Measurements from ENCODE around the gene SLC28A2.
A peak's percentile ranks its signal among the peaks of the same experiment; 100 is the strongest.
"Not testable (repeated sequence)": the region's sequence is repeated elsewhere in the genome, so short reads cannot be mapped to it uniquely, and the experiment has no call there.

SLC28A2 gene, protein sequence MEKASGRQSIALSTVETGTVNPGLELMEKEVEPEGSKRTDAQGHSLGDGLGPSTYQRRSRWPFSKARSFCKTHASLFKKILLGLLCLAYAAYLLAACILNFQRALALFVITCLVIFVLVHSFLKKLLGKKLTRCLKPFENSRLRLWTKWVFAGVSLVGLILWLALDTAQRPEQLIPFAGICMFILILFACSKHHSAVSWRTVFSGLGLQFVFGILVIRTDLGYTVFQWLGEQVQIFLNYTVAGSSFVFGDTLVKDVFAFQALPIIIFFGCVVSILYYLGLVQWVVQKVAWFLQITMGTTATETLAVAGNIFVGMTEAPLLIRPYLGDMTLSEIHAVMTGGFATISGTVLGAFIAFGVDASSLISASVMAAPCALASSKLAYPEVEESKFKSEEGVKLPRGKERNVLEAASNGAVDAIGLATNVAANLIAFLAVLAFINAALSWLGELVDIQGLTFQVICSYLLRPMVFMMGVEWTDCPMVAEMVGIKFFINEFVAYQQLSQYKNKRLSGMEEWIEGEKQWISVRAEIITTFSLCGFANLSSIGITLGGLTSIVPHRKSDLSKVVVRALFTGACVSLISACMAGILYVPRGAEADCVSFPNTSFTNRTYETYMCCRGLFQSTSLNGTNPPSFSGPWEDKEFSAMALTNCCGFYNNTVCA

DNA sequence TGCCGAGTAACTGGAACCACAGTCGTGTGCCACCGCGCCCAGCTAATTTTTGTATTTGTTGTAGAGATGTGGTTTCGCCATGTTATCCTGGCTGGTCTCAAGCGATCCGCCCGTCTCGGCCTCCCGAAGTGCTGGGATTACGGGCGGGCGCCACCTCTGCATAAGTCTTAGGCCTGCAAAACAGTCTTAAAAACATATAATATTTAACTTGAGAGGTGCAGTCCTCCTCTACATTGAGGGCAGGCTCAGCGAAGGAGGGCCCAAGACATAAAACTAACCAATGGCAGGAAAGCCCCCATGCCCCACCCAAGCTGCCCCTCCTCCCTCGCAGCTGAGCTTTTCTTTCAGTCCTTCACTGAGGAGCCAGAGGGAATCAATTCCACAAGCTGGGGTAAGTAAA, at the start of gene SLC28A2:
SLC28A2 (plus strand) TSS at position 347 of the 400 bp plus-strand sequence. CDS start 982 bp downstream, outside the sequence.
- no peak for DNase-seq (ENCODE audit: low spot score)

- DNase-seq (ENCODE audit: low spot score): no peak
Measured at GRCh38 chr15:45203182-45203581, 48.9 kb upstream of the SLC28A2 start.

DNA sequence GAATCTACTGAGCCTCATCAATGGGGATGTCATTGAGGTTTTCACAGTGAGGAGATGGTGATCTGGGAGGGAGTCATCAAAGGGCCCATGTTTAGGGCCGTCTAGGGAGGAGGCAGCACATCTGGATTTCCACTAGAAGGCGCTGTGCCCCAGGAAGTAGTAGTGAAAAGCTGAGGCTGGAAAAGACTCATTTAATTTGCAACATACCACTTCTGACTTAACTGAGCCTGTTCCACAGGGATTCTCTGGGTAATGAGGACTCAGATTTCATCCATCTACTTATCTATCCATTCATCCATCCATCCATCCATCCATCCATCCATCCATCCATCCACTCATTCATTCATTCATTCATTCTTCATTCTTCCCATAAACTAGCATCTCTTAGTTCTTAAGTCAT, 46.8 kb upstream of the SLC28A2 start:
- DNase-seq (ENCODE audit: low spot score): peak; percentile 73

DNA sequence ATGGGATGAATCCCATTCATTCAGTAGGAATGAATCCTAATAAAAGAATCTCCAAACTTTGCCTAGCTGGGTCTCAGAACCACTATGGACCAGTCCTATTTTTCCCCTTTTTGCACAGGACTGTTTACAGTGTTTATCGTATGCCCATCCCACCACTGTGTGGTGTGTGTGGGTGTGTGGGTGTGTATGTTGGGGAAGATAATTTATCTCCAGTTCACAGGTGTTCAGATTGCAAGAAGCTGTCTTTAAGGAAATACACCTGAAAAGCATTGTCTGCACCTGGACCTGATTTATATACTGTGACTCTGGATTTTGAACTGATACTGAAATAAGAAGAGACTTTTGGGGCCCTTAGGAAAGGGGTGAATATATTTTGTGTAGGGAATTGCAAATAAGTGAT, 39.5 kb upstream of the SLC28A2 start:
- no peak for DNase-seq (ENCODE audit: low spot score)

DNA sequence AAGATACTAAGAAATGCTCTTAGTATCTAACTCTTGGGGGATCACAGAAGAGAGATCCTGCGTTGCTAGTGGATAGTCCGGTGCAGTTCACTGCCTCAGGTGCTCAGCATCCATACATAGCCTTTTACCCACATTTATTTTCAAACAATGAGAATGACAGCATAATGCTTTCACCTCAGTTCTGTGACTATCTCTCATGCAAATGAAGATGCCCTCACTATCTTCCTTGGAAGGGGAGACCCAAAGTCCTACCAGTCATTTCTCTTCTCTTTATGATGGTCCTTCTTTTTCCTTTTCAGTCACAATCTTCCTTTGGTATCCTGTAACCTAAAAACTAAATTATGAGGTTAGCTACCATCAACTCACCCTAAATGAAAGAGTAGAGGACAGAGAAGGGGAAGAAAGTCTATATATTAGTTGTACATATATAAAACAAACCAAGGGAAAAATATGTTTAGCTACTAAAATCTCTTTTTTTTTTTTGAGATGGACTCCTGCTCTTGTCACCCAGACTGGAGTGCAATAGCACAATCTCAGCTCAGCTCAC, 30.9 kb upstream of the SLC28A2 start:
- no peak for DNase-seq (ENCODE audit: low spot score)

DNA sequence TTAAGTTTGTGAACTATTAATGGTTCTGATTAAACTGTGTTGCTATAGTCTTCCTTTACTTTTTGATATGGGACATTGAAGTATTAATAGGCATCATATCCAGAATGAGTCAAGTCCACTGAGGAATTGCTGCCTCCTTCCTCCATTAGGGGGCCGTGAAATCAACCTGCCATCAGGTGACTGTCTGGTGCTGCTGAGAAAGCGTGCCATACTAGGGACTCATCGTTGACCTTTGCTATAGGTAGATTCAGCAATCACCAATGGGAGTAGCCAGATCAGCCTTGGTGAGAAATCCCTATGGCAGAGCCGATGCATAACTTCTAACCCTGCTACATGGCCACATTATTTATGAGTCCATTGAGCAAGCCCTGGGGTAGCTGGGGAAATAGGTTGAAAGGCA, 30.1 kb upstream of the SLC28A2 start:
- DNase-seq (ENCODE audit: low spot score): no peak

DNA sequence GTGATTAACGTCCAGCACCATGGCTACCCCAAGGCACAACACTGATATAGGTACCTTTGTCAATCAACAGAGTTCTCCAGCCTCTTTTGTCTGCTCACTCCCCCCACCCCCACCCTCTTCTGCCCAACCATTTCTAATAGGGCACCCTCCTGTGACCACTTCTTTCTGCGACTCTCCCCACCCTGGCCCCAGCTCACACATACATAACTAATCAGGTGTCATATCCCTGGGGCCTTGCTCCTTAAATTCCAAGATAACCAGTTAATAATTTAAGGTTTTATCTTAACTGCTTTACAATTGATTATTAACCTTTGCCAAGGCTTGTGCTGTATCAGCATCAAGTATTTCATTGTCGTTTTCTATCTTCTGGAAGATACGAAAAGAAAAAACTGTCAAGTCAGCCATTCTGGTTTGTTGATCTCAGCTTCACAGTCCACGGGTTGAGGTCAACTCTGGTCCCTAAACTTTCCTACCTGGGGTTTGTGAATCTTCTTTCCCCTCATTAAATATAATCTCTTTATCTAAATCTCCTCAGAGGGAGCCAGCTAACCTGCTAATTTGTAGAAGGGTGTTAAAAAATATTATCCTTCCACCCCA, 27.3 kb upstream of the SLC28A2 start:
- DNase-seq (ENCODE audit: low spot score): no peak

- no peak for DNase-seq (ENCODE audit: low spot score)
Measured at GRCh38 chr15:45225506-45226273, 26.3 kb upstream of the SLC28A2 start.

DNA sequence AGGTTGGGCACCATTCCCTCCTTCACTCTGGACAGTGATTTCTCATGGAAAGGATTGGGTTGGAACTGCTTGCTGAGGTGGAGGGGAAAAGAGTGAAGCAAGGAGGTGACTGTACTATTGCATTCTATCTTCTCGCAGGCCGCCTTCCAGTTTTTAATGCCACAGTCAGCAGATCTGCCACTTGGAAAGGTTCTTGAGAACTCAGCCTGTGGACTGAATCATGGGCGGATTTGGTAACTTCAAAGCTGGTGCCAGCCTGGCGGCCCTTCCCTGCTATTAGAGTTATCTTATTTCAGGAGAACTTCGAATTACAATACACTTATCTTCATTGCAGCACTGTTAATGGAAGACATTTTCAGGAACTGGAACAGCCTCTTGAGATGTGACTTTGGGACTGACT, 23.1 kb upstream of the SLC28A2 start:
- no peak for DNase-seq (ENCODE audit: low spot score)

DNA sequence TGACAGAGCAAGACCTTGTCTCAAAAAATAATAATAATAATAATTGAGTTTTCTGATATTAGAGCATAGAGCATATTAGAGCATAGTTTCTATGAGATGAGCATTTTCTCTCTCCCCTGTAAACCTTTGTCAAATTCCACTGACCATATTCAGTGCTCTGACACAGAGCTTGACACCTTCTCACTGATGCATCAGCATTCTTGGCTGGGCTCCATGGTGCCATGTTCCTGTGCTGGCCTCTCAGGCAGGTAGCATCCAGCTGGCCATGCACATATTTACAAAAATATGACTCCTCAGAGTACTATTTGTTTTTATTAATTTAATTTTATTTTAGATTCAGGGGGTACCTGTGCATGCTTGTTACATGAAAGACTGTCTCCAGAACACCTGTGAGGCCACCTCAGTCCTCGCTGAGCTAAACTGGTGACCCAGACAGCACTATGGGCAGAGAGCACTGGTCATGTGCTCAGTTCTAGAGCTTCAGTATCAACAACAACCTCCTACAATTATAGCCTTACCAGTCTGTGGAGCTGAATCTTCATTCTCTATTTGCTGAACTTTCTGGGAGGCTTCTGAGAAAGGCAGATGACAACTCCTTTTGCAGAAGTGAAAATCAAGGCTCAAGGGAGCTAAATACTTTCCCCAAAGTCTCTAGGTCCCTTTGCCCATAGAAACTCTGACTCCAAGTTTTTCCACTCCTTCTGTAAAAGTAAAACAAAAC, 21.6 kb upstream of the SLC28A2 start:
- DNase-seq (ENCODE audit: low spot score): no peak

- no peak for DNase-seq (ENCODE audit: low spot score)
Measured at GRCh38 chr15:45231132-45231531, 20.9 kb upstream of the SLC28A2 start.

DNA sequence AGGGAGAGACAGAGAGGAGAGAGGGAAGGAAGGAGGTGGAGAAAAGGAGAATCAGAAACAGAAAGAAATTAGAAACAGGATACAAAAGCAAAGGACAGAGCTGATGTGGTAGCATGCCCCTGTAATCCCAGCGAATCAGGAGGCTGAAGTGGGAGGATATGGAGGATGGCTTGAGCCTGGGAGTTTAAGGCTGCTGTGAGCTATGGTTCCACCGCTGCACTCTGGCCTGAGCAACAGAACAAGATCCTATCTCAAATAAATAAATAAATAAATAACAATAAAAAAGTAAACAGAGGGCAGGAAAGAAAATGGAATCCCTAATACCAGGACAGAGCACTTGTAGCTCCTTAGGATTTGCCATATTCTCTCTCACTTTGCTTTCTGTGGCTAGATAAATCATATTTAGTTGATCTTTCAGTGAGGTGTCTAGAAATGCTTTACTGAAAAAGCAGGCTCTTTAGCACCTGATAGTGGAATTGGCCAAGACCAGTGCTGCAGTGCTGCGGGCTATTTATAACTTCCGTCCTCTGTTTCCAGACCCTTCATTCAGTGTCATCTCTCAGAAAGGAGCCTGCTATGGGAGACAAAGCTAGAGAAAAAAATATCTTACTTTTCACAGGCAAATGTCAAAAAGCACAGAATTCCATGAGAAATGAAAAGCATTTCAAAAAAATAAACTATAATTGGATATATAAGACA, 20.0 kb upstream of the SLC28A2 start:
- no peak for DNase-seq (ENCODE audit: low spot score)

GRCh38 chr15:45234562-45235235, 17.3 kb upstream of the SLC28A2 start:
- DNase-seq (ENCODE audit: low spot score): no peak

GRCh38 chr15:45236806-45237205, 15.2 kb upstream of the SLC28A2 start:
- not testable (repeated sequence) for DNase-seq (ENCODE audit: low spot score)

GRCh38 chr15:45242289-45242688, 9.7 kb upstream of the SLC28A2 start:
- no peak for DNase-seq (ENCODE audit: low spot score)

GRCh38 chr15:45249125-45249780, 2.8 kb upstream of the SLC28A2 start:
- no peak for DNase-seq (ENCODE audit: low spot score)

DNA sequence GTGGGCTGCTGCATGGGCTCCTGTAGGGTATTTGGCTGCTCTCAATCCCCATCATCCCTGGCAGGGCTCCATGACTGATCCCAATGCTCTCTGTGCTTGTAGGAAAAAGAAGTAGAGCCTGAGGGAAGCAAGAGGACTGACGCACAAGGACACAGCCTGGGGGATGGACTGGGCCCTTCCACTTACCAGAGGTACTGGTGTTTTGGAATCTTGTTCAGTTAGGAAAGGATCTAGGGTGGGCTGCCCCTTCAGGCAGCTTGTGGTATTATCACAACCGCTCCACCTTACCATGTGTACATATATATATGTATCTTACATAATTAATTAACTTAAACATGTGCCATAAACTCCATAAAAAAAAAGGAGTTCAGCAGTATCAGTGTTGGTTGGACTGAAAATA, 1.3 kb downstream of the SLC28A2 start:
- no peak for DNase-seq (ENCODE audit: low spot score)

- no peak for DNase-seq (ENCODE audit: low spot score)
Measured at GRCh38 chr15:45254405-45254804, 2.4 kb downstream of the SLC28A2 start.

- not testable (repeated sequence) for DNase-seq (ENCODE audit: low spot score)
Measured at GRCh38 chr15:45254824-45255223, 2.8 kb downstream of the SLC28A2 start.

DNA sequence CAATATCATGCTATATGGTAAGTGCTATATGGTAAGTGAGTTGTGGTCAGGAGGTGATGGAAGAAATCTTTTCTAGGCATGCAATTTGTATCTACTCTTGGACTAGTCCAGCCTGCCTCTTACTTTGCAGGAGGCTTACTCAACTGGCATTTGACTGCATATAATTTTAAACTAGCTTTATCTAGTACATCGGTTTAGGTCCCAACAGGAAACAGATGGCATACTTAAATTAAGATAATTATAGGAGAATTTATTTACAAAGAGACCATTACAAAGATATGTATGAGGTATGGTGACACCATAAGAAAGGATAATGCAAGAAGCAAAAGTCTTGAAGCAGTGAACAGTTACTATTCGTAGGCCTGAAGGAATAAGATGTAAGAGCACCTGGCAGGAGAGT, 7.8 kb downstream of the SLC28A2 start:
- no peak for DNase-seq (ENCODE audit: low spot score)

Data from AG08395 (cell line).